BJ (cell line): ENCODE data around the gene NINL. TPM values are rescaled to one million over a fixed set of nuclear protein-coding genes. Genes with fewer than 3 reads are reported as not detected.
"Not testable (repeated sequence)": the region's sequence is repeated elsewhere in the genome, so short reads cannot be mapped to it uniquely, and the experiment has no call there.

Source experiments
- CTCF ChIA-PET: fragments of 350-600 bp; formaldehyde crosslinking; extraction: SDS; loops from one replicate; lab custom pipeline; 2021; ENCODE audit warnings: antibody characterized with exemption, inconsistent platforms; lab: Yijun Ruan, JAX
- POLR2A ChIA-PET: fragments of 300-600 bp; sonication (Branson Sonifier 250); formaldehyde crosslinking; extraction: SDS; loops from one replicate; lab custom pipeline; 2021; ENCODE audit warnings: antibody characterized with exemption; lab: Charles Lee
- DNase-seq: peaks from one replicate; pipeline ENCODE4 v3.0.0-alpha.2; 2011; ENCODE audit warnings: low read depth
- H3K27me3 ChIP-seq: 2 replicates; pipeline ENCODE4 v1.6.0; 2011; ENCODE audit warnings: low read length; ENCODE audit not compliant: control insufficient read depth, insufficient read depth
- H3K36me3 ChIP-seq: 2 replicates; pipeline ENCODE4 v1.5.1; 2011; ENCODE audit warnings: low read length; ENCODE audit not compliant: control insufficient read depth, insufficient read depth
- H3K4me3 ChIP-seq: 2 replicates; pipeline ENCODE4 v1.5.1; 2011; ENCODE audit warnings: low read depth, mild to moderate bottlenecking, control low read depth, low read length
- CTCF ChIP-seq: IDR thresholded peaks from 2 replicates; pipeline ENCODE4 v1.5.1; 2011; ENCODE audit warnings: low read depth, mild to moderate bottlenecking, control low read depth, inconsistent platforms, low read length, moderate library complexity; ENCODE audit not compliant: insufficient read depth
- polyA minus RNA-seq: library from RNA; depleted of rRNA, polyadenylated mRNA; stranded (reverse); fragments of >200 nt; gene quantifications from 2 replicates; pipeline ENCODE4 v1.2.3, GENCODE V29; 2011; rRNA and poly(A)+ RNA removed
- polyA plus RNA-seq: library from polyadenylated mRNA; depleted of rRNA; stranded (reverse); fragments of >200 nt; gene quantifications from 2 replicates; pipeline ENCODE4 v1.2.3, GENCODE V29; 2011; rRNA removed

NINL gene
- polyA plus RNA-seq (4.5 and 6.2 TPM in 2 replicates), polyA minus RNA-seq (3.3 and 3.4 TPM in 2 replicates)

- ChIA-PET POLR2A (interaction anchor here (0.6 kb wide), 1 partner anchor 20 kb away, joined by 8 read pairs; no protein-coding TSS in a partner anchor), CTCF (no interaction called here)
- Histone ChIP-seq H3K4me3 (peak within 1 kb of the TSS; percentile 68), H3K36me3 (no peaks in the 10 kb centered on the region), H3K27me3 (no peaks in the 10 kb centered on the region)
- DNase-seq = no peak
- no peak for TF ChIP-seq CTCF
Observed at GRCh38 chr20:25584905-25585704, at the start of gene NINL. Gene NINL (minus strand): TSS chr20:25585531. CDS start chr20:25526587, 58,944 bp downstream.

- no peak overlapping the region for H3K4me3 ChIP-seq
- CTCF ChIA-PET = no interaction called here
- H3K27me3 ChIP-seq = no peaks in the 10 kb centered on the region
- TF ChIP-seq CTCF = 0 out of 2 replicates have a peak, but pooled peaks have one; percentile 9
- no peaks in the 10 kb centered on the region for H3K36me3 ChIP-seq
- DNase-seq = peak; percentile 20
- POLR2A ChIA-PET = interaction anchor here (0.5 kb wide), 1 partner anchor 78 kb away, joined by 5 read pairs; no protein-coding TSS in a partner anchor
Observed at GRCh38 chr20:25632940-25633790, 47.8 kb upstream of the NINL start.

GRCh38 chr20:25630615-25631014 lies 45.3 kb upstream of the NINL start:
- POLR2A ChIA-PET, CTCF ChIA-PET, H3K4me3 ChIP-seq, H3K27me3 ChIP-seq, DNase-seq, H3K36me3 ChIP-seq: not testable (repeated sequence)

GRCh38 chr20:25629816-25630499 lies 44.6 kb upstream of the NINL start:
- CTCF ChIA-PET = interaction anchor here (1.5 kb wide), 1 partner anchor 10 kb away, joined by 4 read pairs; no protein-coding TSS in a partner anchor
- H3K27me3 ChIP-seq = no peaks in the 10 kb centered on the region
- H3K36me3 ChIP-seq = no peaks in the 10 kb centered on the region
- DNase-seq = no peak
- TF ChIP-seq CTCF = no peak
- POLR2A ChIA-PET = no interaction called here
- H3K4me3 ChIP-seq = no peak overlapping the region

GRCh38 chr20:25626779-25627178 lies 41.4 kb upstream of the NINL start:
- no peak for DNase-seq
- POLR2A ChIA-PET = no interaction called here
- no peak overlapping the region for H3K4me3 ChIP-seq
- no peaks in the 10 kb centered on the region for H3K27me3 ChIP-seq
- CTCF ChIA-PET = no interaction called here
- H3K36me3 ChIP-seq = no peaks in the 10 kb centered on the region
- no peak for TF ChIP-seq CTCF
